NAMALWA (cell line): ENCODE results near the gene ADAM15.
A peak's percentile ranks its signal among the peaks of the same experiment; 100 is the strongest.

ENCODE experiments used
- DNase-seq: peaks from one replicate; pipeline ENCODE4 v3.0.0-alpha.2; 2015; ENCODE audit warnings: low spot score

ADAM15 gene

DNA sequence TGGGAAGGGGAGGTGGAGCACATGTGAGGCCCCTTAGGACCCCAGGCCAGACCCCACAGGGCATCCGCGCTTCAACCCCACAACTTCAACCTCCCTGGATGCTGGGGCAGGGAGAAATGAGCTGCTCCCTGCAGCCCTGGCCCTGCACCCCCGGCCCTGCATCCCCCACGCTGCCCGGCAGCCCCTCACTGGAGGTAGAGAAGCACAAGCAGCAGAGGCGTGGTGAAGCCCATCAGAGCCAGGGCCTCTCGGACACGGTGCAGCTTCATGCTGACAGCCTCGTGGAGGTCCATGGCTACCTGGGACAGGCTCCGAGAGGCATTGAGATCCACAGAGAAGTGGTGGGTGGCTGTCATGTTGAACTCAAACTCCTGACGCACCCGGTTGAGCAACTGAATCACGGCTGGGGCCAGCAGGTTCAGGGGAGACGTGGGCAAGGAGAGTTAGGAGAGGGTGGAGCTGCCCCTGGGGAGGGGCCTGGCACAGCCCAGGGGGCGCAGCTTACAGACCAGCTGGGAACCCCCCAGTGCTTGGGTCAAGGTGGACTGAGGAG, 20.8 kb upstream of the ADAM15 start:
- DNase-seq, result no peak

DNA sequence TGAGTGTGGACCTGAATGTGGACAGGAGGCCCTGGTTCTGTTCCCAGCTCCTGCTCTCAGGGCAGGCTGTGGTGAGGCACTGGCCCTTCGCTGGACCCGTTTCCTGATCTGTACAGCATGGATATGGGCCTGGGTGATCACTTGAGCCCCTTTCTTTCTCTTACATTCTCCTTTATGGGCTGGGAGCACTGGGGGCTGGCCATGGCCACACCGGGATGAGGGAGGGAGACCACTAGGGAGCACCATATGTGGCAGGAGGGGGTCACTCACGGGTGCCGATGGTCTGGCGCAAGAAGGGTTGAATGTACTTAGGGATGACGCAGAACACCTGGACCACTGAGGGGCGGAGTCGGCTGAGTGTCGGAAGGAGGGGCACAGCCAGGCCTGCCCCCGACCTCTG, 20.2 kb upstream of the ADAM15 start:
- DNase-seq, result no peak

DNA sequence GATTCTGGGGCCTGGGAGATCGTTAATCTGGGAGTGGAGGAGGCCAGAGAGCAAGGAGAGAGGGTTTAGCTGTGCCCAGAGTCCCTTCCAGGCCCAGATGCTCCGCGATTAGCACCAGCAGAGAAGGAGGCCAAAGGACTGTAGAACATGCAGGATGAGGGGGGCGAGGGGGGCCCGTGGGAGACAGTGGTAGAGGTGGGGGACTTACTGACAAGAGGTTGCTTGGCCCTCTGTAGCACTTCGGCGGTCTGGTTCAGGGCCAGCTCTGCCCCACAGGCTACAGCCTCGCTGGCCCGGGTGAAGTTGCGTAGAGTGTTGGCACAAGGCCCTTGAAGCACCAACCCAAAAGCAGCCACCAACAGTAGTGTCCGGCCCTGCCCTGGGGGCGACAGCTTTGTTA, 18.2 kb upstream of the ADAM15 start:
- DNase-seq, result no peak

DNA sequence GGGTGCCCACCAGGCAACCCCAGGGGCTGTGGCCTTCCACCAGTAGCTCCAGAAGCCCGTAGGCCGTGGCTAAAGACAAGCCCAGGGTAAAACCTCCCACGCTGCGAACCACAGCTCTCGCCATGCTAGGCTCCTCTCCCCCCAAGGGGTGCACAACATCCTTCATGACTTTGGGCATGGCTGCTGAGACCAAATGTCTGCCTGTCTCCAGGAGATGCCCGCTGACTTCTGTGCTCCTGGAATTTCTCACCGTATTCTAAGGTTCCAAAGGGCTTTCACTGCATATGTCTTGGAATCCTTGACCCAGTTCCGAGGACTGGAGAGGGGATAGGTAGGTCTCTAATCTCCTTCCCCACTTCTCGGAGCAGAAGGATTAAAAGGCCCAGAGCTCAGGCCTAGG, 17.6 kb upstream of the ADAM15 start, which contains the start of the genes DCST1 and DCST2:
DCST1 (plus strand) TSS at position 301 of the 400 bp plus-strand sequence. CDS start 213 bp downstream, outside the sequence.
DCST2 (minus strand) TSS at position 258 of the 400 bp plus-strand sequence; CDS start at position 178, 80 bp downstream.
- DNase-seq, result no peak

DNA sequence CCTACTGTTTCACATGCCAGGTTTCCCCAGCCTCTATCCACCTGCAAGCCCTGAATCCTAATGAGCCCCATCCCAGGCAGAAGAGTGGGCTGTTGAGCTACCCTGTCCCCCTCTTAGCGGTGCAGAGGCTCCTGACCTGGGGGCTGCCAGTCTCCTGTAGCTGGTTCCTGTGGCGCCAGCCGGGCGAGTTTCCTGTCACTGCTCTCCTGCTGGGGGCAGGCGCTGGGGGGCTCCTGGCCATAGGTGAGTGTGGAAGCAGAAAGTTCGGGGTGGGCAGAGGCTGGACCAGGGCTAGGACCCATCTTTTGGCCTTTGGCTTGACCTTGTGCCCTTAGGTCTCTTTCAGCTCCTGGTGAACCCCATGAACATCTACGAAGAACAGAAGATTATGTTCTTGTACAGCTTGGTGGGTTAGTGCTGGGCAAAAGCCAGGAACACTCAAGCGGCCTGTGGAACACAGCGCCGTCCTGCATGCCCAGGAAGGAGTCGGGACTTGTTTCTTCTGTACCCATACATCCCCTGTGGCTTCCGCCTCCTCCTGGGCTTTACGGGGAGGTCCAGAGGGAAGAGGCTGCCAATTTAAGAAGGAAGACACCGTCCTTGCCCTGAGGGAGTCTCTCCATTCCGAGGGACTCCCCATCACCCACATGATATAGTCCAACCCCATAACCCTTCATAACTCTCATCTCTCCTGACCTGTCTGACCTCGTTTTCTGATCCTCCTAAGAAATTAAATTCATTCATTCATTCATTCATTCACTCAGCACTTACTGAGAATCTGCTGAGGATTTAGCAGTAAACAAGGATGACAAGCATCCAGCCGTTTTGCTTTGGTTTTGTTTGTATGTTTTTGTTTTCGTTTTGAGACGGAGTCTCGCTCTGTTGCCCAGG, 16.6 kb upstream of the ADAM15 start:
- no peak for DNase-seq

DNA sequence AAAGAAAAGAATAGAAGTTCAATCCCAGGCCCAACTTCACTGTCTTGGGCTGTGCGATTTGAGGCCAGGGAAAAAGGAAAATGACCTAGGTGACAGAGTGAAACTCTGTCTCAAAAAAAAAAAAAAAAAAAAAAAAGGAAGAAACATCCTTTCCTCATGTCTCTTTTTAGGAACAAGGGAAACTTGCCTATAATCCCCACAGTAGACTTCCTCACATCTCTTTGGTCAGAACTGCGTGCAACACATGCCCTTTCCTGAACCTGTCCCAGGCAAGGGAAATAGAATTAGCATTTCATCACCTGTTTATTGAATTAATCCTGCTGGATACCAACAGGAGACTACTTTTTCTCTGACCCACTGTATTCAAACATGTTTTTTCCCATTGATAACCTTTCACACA, 15.2 kb upstream of the ADAM15 start:
- DNase-seq, result no peak

DNA sequence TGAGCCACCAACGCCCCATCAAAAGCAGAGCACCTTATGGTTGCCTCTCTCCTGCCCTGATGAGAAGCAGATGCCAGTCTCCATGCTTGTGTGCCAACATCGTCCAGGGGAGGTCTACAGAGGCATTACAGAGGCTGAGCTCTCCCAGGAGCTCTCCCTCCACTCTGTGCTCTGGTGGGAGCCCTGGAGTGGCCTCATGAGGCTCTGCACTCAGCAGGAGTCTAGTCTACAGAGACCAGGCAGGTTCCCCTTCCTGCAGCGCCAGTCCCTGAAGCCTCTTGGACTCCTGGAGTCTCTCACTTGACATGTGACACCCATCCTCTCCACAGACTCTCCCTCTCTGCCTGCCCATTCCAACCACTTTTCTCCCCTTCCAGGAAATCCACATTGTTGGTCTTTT, 14.1 kb upstream of the ADAM15 start:
- DNase-seq, result no peak

DNA sequence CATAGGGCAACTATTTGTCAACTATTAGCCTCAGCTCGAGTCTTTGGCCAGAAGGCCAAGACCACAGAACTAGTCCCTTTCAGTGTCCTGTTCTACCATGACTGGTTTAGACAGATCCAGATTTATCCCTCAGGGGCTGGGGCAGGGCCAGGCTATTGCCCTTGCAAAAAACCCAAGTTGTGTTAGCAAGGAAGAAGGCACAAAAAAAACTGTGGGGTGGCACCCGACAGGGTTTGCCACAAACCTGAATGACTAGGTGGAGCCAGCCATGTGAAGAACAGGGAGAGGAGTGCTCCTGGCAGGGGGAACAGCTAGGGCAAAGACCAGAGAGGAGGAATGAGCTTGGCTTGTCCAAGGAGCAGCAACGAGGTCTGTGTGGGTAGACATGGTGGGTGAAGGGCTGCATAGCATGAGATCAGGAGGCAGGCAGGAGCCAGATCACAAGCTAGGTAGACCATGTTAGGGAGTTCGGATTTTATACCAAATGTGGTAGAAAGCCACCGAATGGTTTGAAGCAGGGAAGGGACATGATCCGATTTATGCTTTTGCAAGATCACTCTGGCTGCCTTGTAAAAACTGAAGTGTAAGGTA, 13.2 kb upstream of the ADAM15 start:
- no peak for DNase-seq

DNA sequence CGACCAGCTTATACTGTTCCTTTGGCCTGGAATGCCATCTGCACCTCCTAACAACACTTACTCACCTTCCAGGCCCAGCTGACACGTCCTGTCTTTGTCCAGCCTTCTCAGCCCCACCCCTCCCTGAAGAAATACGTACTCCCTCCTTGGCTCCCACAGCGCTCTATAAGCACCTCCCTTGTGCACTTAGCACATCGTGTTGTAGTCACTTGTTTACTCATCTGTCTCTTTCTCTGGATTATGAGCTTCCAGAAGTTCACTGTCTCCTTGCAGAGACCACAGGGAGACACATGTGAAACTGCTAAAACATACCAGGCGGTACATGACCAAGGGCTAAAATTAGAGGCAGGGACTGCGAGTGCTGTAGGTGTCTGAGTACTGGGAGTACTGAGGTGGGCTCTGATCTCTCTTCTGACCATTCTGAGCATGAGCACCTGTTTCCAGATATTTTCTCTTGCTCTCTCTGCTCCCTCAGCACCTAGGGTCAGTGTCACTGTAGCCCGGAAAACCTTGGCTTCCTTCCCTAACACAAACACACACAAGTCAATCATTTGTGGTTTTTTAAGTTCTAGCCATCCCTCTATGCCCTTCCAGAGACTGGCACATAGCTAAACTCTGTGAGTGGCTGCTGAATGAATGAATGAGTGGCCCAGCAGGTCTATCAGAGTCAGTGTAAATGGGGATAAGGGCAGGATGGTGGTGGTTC, 12.4 kb upstream of the ADAM15 start:
- no peak for DNase-seq

DNA sequence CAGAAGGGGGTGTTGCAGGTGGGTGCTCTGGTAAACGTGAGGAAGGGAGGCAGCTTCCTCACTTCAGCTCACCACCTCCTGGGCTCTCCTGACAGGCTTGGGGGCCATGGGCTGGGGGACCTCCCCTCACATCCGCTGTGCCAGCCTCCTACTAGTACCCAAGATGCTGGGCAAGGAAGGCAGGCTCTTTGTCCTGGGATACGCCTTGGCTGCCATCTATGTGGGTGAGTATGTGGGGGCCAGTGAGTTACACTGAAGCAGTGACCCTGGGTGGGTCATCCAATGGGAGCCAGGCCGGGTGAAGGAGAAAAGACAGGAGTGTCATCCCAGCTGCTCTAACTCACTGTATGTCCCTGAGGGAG, 11.8 kb upstream of the ADAM15 start:
- DNase-seq, result no peak

DNA sequence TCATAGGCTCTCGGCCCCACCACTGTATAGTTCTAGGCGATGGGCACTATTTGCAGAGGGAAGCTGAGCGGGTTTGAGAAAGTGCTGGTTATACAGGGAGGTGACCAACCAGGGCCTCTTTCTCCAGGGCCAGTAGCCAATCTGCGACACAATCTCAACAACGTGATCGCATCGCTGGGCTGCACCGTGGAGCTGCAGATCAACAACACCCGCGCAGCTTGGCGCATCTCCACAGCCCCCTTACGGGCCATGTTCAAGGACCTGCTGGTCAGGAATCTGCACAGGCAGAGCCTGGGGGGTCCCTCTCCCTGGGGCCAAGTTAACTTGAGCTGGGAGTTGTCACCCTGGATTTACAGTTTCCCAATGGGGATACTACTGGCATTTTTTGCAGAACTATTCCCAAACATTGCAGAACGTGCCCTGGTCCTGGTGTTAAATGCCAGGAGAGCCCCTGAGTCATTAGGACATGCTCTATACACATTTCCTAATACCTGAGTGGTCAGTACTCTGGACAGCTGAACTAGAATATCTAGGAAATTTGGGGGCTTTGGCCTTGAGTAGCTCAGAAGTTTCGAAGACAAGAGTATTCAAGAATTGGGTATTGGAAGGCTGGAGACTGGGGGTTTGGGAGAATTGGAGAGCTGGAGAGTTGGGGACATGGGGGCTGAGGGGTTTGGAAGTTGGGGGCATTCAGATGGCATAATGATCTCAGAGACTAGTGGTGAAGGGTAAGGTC, 10.6 kb upstream of the ADAM15 start:
- DNase-seq, result no peak

DNA sequence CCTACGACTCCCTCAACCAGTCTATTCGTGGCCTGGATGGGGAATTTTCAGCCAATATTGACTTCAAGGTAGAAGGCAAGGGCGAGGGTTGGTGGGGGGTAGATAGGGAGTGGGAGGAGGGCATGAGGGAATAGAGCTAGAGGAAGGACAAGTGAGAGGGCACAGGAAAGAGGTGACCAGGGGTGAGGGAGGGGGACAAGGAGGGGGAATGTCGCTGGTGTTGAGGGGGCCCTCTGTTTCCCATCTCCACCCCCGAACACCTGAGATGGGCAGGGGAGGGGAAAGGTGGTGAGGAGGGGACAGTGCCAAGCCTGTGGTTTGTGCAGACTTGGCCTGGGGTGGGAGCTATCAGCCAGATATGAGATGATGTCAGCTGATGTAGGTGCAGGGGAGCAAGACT, 8.3 kb upstream of the ADAM15 start:
- no peak for DNase-seq

DNA sequence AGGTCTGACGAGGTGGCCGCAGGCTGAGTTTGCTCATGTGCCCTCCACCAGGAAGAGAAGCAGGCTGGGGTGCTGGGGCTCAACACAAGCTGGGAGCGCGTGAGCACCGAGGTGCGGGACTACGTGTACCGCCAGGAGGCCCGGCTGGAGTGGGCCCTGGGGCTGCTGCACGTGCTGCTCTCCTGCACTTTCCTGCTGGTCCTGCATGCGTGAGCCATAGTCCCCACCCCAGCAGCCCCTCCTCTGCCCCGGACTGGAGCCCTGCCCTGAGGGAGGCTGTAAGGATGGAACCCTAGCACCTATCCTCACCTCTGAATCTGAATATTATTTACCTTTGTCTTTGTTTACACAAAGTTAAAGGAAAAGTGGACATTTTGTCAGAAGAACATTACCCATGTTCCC, 7.8 kb upstream of the ADAM15 start:
- DNase-seq, result no peak

DNA sequence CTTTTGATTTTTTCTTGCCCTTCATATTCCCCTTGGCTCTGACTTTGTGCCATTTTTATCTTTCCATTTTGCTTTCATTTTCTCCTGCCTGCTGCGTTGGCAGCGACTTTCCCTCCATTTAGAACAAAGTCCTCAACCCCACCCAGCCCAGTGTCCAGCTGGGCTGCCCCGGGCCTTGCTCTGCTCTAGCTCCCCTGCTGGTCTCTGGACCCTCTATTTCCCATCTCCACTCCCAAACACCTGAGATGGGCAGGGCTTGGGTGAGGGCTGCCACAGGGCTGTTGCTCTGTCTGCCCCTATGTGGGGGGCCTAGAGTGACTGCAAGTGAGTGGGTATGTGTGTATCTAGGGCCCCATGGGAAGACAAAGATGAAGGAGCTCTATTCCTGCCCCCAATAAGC, 7.3 kb upstream of the ADAM15 start:
- DNase-seq, result no peak

DNA sequence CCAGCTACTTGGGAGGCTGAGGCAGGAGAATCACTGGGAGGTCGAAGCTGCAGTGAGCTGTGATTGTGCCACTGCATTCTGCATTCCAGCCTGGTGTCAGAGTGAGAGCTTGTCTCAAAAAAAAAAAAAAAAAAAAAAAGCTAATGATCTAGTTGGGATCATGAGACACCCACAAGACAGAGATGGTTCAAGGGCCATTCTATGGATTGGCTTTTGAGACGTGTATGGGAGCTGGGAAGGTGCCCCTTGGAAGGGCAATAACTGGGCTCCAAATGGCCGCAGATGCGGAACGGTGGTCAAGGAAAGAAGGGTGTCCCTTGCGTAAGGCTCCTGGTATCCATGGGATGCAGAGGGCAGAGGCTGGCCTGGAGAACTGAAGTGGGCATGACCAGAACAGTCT, 6.8 kb upstream of the ADAM15 start:
- no peak for DNase-seq

DNA sequence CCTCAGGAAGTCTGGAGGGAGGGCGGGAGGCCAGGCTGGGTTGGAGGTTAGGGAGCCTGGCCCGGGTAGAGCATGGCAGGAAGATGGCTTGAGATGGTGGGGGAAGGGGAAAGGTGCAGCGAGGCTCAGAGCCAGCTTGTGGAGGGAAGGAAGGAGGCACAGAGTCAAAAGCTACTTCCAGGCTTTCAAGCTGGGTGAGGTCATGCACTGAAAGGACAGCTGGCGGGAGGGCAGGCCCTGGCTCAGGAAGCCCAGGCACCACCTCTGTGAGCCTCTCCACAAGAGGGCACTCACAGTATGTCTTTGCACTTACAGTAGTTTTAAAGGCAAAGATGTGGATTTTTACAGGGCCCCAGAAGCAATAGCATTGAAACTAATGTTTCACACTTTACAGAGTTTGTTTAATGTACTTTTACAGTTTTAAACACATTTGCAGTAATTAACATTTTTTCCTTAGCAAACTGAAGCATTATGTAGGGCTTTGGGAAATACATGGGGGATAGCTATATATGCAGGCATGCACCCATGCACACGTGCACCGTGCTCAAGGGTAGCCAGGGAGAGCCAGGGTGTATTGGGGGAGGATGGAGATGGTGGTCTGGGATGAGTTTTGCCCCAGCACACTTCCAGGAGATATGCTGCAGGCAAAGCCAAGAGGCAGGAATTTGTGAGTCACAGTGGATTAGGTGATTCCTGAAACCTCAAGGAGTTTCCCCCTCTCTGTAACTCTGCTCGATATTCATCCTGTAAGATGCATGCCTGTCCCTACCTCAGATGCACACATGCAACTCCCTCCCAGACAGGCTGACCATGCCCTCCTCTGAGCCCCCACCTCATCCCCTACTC, 6.1 kb upstream of the ADAM15 start:
- DNase-seq, result peak; percentile 89

DNA sequence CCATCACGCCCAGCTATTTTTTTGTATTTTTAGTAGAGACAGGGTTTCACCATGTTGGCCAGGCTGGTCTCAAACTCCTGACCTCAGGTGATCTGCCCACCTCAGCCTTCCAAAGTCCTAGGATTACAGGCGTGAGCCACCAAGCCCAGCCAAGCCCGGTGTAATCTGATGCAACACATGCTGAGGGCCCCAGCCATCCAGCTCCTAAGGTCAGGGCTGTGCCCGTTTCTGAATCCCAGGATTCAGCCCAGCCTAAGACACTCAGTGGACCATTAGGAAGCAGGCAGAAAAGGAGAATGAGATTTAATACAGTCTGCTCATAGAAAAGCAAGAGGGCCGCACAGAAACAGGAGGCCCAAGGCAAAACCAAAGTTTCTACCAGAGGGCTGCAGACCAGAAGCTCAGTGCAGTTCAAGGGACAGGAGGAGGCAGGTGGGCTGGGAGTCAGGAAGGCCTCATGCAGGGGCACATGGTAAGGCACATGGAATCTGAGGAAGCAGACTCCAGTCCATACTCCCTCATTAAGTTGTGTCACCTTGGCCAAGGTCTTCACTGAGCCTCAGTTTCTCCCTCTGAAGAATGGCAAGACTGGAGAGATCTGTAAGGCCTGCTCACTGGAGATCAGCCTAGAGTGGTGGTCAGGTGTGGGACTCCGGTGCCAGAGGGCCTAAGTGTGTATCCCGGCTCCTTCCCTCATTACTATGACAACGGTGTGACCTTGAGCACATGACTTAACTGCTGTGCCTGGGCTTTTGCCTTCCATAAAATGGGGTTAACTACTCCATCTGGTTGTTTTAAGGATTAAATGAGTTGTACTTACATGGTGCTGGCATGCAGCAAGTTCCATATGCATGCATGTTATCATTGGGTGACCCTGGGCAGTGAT, 2.4 kb upstream of the ADAM15 start:
- DNase-seq, result no peak

DNA sequence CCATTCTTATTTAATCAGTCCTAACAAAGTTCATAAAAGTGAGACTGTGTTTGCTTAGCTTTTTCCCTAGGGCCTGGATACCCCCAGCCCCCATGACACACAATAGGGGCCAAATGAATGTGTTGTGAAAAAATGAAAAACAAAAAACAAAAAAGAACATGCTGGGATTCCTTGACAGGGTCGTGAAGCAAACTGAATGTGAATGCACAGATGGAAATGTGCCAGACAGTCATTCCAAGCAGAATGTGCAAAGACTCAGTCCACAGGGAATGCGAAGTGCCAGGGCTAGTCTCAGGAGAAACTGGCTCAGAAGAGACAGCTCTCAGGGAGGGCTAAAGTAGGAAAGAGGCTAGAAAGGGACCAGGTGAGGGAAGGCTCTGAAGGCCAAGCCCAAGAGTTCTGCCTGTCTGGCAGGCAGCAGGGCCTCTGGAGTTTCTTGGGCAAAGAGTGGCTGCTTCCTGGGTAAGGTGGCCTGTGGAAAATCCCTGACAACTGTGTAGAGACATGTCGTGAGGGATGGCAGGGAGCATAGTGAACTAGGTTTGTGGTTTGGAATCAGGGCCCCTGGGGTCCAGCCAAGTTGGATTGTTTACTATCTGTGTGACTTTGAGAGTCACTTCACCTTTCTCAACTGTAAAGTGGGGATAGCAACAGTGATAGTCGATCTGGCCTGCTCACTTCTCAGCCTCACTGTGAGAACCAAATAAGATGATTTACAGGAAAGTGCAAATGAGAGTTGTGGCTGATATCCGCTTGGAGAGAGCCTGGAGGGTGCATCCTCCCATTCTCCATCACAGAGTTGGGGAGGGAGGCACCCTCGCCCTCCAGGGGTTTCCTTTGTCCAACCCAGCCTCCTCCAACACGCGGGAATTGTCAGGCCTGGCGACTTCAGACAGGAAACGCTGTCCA, 1.2 kb upstream of the ADAM15 start:
- no peak for DNase-seq

DNA sequence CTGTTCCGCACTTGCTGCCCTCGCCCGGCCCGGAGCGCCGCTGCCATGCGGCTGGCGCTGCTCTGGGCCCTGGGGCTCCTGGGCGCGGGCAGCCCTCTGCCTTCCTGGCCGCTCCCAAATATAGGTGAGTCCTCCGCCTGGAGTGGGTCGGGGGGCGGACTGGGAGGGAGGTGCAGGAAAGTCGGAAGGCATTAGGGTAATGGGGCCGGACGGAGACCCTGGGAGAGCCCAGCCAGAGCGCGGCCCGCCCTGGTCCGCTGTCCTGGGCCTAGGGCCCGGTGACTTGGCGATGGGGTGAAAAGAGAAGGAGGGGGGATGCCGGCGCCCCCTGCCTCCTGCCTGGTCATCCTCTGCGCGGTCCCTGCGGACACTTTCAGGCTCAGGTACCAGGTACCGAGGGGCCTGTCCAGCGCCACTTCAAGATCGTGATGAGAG, 243 bp downstream of the ADAM15 start:
- DNase-seq, result no peak
